A549 (cell line): ENCODE data around the gene SLC25A10.

Experiments used
- BHLHE40 ChIP-seq: IDR thresholded peaks from 2 replicates; pipeline ENCODE4 v1.6.1; 2012; ENCODE audit warnings: low read depth, low read length, inconsistent platforms
- CTCF ChIP-seq: fragments of >200 bp; sonication (Bioruptor Twin); formaldehyde crosslinking; IDR thresholded peaks from 3 replicates; pipeline ENCODE4 v1.5.1; 2016
- EP300 ChIP-seq, 2 experiments: fragments of >200 bp; sonication (Bioruptor Twin); formaldehyde crosslinking; IDR thresholded peaks; 2 replicates in 1 of 2; 3 replicates in 1 of 2; pipeline ENCODE4 v1.6.1; 2016 to 2017
- JUN ChIP-seq, 2 experiments: fragments of >200 bp; sonication (Bioruptor Twin); formaldehyde crosslinking; IDR thresholded peaks; 2 replicates in 1 of 2; 3 replicates in 1 of 2; pipeline ENCODE4 v1.6.1; 2016 to 2017
- POLR2A ChIP-seq: IDR thresholded peaks from 2 replicates; pipeline ENCODE4 v1.6.1; 2012; ENCODE audit warnings: mild to moderate bottlenecking, low read length
- RFX5 ChIP-seq: fragments of 450-650 bp; IDR thresholded peaks from 2 replicates; pipeline ENCODE4 v1.7.1; 2014; ENCODE audit warnings: antibody characterized with exemption, mild to moderate bottlenecking, moderate library complexity
- SMC3 ChIP-seq: fragments of >200 bp; sonication (Bioruptor Twin); formaldehyde crosslinking; IDR thresholded peaks from 3 replicates; pipeline ENCODE4 v1.6.1; 2018; ENCODE audit warnings: inconsistent platforms
- ZNF302 ChIP-seq: fragments of 250-450 bp; sonication (Bioruptor Pico); IDR thresholded peaks from 2 replicates; pipeline ENCODE4 v1.9.0; 2021; ENCODE audit warnings: inconsistent platforms, mild to moderate bottlenecking, moderate library complexity

- TF ChIP-seq RFX5 (no peak), CTCF (no peak), JUN (IDR thresholded peaks at IDR 0.05) (no peak), ZNF302 (CRISPR knock-in tag) (no peak), POLR2A (no peak), SMC3 (no peak), BHLHE40 (no peak), EP300 (IDR thresholded peaks at IDR 0.05) (no peak)
Observed at GRCh38 chr17:81737947-81738800, 26.1 kb downstream of the SLC25A10 start.
